Thyroid gland (tissue), 4 donors: ENCODE data around the gene FER1L5. TPM values are rescaled to one million over a fixed set of nuclear protein-coding genes. Genes with fewer than 3 reads are reported as not detected.
A peak's percentile ranks its signal among the peaks of the same experiment; 100 is the strongest.

Experiments
- DNase-seq, 2 donors: peaks; one replicate each; pipeline ENCODE4 v3.0.0-alpha.2; 2019
- H3K27ac ChIP-seq, 3 donors: fragments of 200-600 bp; sonication (generic); 1 replicate in 2 of 3; 2 replicates in 1 of 3; pipeline ENCODE4 v1.5.1; 2016 to 2019; ENCODE audit warnings: mild to moderate bottlenecking in 1 of 3, moderate library complexity in 1 of 3
- H3K27me3 ChIP-seq: fragments of 200-600 bp; sonication (generic); one replicate; pipeline ENCODE4 v1.5.1; 2019
- H3K36me3 ChIP-seq, 2 donors: fragments of 200-600 bp; sonication (generic); one replicate each; pipeline ENCODE4 v1.5.1; 2016 to 2019
- H3K4me1 ChIP-seq, 2 donors: fragments of 200-600 bp; sonication (generic); one replicate each; pipeline ENCODE4 v1.5.1; 2017 to 2019
- H3K4me3 ChIP-seq, 3 donors: fragments of 200-600 bp; sonication (generic); replicated peaks in 1 of 3; 1 replicate in 2 of 3; 2 replicates in 1 of 3; pipeline ENCODE4 v1.5.1; 2016; ENCODE audit warnings: mild to moderate bottlenecking in 1 of 3
- H3K9me3 ChIP-seq: fragments of 200-600 bp; sonication (generic); one replicate; pipeline ENCODE4 v1.5.1; 2017
- CTCF ChIP-seq, 6 experiments: fragments of 200-600 bp in 3 of 6; fragments of 450-650 bp in 3 of 6; sonication (generic) in 3 of 6; IDR thresholded peaks; one replicate each; pipeline ENCODE4 v1.5.1; 2016 to 2019; ENCODE audit warnings: antibody characterized with exemption in 6 of 6, mild to moderate bottlenecking in 2 of 6, inconsistent platforms in 1 of 6, moderate library complexity in 1 of 6
- POLR2A ChIP-seq, 2 donors: fragments of 450-650 bp; IDR thresholded peaks; one replicate each; pipeline ENCODE4 v1.6.1; 2017; ENCODE audit warnings: antibody characterized with exemption in 2 of 2, mild to moderate bottlenecking in 2 of 2, moderate library complexity in 1 of 2
- WGBS, 2 donors: methylation state at CpG; one replicate each; pipeline ENCODE4 v1.1.5; 2017; 5-methylcytosine and 5-hydroxymethylcytosine counted together
- intact Hi-C: fragments of 100-400 bp; cut with DNase I; formaldehyde crosslinking; loops from one replicate; pipeline ENCODE4 v1.15.1; 2023
- total RNA-seq, 4 donors: library from RNA; depleted of rRNA; stranded (reverse); fragments of >200 nt; gene quantifications; one replicate each; pipeline ENCODE4 v1.2.3, GENCODE V29; 2016

The FER1L5 gene
- total RNA-seq, 4 donors from 2014 or later = 0.11 to 1.5 (median 0.34) TPM

DNA sequence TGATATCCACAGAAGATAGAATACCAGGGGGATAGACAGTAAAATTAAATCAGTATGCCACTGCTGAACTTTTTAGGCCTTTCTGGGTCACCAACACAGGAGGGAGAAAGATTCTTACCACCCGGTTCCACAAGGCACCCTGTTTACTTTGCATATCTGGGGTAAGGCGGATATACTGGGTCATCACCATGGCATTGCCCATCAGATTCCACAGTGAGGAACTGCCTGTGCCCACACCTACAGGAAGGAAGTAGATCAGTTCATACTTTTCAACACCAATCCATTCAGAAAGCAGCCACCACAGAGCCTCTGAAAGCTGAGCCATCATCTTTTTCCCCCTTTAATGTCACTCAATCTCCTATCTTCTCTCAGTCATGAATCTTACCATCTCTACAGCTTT is 95.3 kb downstream of the FER1L5 start:
- intact Hi-C loops = no loop called here
- Histone ChIP-seq H3K4me3 (no peak overlapping the region), H3K4me1 (peaks cover 33 to 42% of the 10 kb centered on the region in 2 donors), H3K27me3 (no peaks in the 10 kb centered on the region), H3K27ac (no peak overlapping the region), H3K9me3 (no peaks in the 10 kb centered on the region), H3K36me3 (peaks cover 15 to 22% of the 10 kb centered on the region in 2 donors)
- 60 to 73% methylated on average over 2 of the region's 2 CpGs for WGBS, 2 donors
- no peak for DNase-seq
- TF ChIP-seq CTCF (IDR thresholded peaks at IDR 0.05) (no peak), POLR2A (IDR thresholded peaks at IDR 0.05) (no peak)

DNA sequence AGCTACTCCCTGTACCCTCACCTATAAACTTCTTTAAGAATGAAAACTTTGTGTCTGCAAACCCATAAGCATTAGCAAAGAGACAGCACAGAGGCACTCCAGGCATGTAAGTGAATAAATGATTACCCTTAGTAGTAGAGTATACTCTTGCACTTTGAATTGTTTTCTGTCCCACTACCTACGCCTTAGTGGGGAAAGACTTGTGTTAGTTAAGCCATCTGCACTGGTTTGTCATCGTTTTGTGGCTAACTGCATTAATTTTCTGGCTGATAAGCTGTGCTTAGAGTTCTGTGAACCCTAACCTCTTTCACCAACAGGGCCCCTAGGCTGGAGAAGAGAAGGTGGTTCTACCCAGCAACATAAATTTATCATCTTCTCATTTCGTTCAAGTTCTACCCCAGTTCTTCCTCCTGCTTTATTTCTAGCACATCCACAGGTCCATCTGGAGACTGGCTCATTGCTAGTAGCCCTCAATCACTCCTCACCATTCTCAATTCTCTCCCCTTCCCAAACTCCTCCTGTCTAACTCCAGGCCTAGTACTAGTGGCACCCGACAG is 96.6 kb downstream of the FER1L5 start:
- 27 to 38% methylated on average over 4 of the region's 4 CpGs for WGBS, 2 donors
- H3K27me3 ChIP-seq = no peaks in the 10 kb centered on the region
- intact Hi-C loops = no loop called here

DNA sequence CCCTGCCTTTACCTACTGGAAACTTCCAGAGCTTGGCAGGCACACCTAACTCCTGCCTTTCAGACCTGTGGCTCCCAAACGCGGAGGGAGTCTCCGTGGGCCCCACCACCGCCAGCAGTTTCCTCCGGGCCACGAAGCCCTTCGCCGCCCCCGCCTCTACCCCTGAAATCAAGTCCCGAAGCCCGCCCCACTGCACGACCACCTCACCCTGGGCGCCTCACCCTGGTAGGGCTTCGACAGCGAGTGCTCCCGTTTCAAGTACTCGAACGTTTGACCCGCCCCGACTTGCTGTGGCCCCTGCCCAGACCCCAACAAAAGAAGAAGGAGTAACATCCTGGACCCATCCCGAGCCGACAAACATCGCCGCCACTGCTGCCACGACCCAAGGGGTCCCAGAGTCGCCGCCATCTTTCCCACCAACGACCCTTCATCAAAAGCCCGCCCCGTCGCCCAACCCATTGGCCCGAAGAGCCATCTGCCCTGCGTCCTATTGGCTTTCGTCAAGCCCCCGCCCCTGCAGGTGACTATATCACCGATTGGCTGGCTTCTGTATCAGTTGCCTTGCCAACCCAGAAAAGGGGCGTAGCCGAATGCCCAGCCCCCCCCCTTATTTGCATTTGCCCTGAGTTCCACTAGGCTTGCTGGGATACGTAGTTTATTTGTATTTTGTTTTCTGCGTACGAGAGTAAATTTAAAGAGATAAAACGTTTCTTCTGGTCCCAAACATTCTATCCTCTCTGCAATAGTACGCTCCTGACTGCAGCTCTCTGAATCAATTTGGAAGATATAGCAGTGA is 97.3 kb downstream of the FER1L5 start, which contains the start of gene LMAN2L:
LMAN2L (minus strand) TSS at position 432 of the 796 bp plus-strand sequence; CDS start at position 408, 24 bp downstream.
- Histone ChIP-seq H3K9me3 (no peaks in the 10 kb centered on the region), H3K27ac (peak within 1 kb of the TSS in 2 of 3 donors; percentile 65 to 81), H3K36me3 (peaks cover 0 to 5% of the 10 kb centered on the region in 2 donors), H3K27me3 (no peaks in the 10 kb centered on the region), H3K4me1 (peaks cover 24 to 34% of the 10 kb centered on the region in 2 donors), H3K4me3 (peak within 1 kb of the TSS; percentile 34 to 85 (median 48))
- peak; percentile 99 for DNase-seq
- TF ChIP-seq CTCF (IDR thresholded peaks at IDR 0.05) (no peak), POLR2A (IDR thresholded peaks at IDR 0.05) (peak in 1 of 2 donors; percentile 71)
- WGBS, 2 donors = 1% methylated on average over 20 to 43 of the region's 43 CpGs
- intact Hi-C loops = loop anchor here (2.0 kb wide), 1 partner anchor 21 kb away; the partner anchor contains the start of gene CNNM4

More for the DNA sequence above, 96.6 kb downstream of the FER1L5 start:
- no peaks in the 10 kb centered on the region for H3K9me3 ChIP-seq
- peaks cover 2 to 8% of the 10 kb centered on the region in 2 donors for H3K36me3 ChIP-seq
- H3K4me3 ChIP-seq = peak overlapping the region; percentile 34 to 85 (median 48)
- peaks cover 31 to 41% of the 10 kb centered on the region in 2 donors for H3K4me1 ChIP-seq
- no peak for TF ChIP-seq POLR2A (IDR thresholded peaks at IDR 0.05)
- TF ChIP-seq CTCF (IDR thresholded peaks at IDR 0.05) = no peak
- DNase-seq = no peak
- H3K27ac ChIP-seq = peak overlapping the region in 2 of 3 donors; percentile 65 to 81

- Histone ChIP-seq H3K27me3 (no peaks in the 10 kb centered on the region), H3K36me3 (no peaks in the 10 kb centered on the region), H3K4me1 (no peaks in the 10 kb centered on the region), H3K4me3 (no peak overlapping the region), H3K9me3 (no peaks in the 10 kb centered on the region), H3K27ac (no peak overlapping the region)
- no peak for DNase-seq
- TF ChIP-seq POLR2A (IDR thresholded peaks at IDR 0.05) (no peak), CTCF (IDR thresholded peaks at IDR 0.05) (no peak)
- intact Hi-C loops = no loop called here
- 68 to 71% methylated on average over 6 of the region's 6 CpGs for WGBS, 2 donors
These were observed 104.6 kb downstream of the FER1L5 start for GRCh38 chr2:96747061-96747617.
